GM12874 (cell line): Measurements from ENCODE around the gene SLC38A10.

Experiments
- TF ChIP-seq, protein P1 (sequence below): IDR thresholded peaks from 2 replicates; pipeline ENCODE4 v1.5.1; 2011; ENCODE audit warnings: low read depth, mild to moderate bottlenecking, control low read depth, low read length, moderate library complexity; ENCODE audit not compliant: insufficient read depth

Gene SLC38A10

DNA sequence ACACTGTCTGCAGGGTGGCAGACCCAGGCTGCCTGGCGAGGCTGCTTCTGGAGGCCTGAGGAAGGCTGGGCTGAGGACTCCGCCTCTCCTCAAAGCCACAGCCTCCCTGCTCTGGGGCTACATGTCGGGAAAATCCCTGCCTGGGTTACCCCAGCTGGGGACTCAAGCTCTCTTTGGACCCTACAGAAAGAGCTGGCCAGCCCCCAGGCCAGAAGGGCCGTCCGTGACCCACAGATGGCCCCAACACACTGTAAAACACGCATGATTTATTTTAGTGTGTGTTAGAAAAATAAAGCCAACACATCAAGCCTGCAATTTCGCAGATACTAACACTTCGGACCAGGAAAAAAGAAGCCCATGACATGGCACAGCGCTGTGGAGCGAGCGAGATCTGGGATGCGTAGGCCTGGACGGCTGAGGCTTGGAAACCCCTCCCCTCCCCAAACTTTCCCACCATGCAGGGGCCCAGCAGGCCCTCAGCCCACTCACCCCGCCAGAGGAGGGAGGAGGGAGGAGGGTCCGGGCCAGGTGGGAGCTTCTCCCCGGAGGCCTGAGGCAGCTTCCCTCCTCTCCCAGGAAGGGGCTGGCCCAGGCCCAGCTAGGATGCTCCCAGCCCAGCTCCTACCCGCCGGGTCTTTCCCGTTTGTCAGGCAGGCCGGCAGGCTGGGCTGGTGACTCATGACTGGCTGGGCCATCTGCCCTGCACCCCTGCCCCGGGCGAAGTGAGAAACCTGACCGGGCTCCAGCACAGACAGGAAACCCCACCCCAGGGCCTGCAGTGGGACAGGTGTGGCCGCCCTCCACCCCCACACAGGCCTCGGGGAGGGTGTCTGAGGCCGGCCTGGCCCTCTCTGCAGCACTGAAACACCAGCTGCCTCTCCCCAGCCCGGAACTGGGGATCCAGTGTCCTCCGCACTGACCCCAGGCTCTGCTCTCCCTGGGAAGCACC, 34.1 kb upstream of the SLC38A10 start:
- TF ChIP-seq, protein P1, sequence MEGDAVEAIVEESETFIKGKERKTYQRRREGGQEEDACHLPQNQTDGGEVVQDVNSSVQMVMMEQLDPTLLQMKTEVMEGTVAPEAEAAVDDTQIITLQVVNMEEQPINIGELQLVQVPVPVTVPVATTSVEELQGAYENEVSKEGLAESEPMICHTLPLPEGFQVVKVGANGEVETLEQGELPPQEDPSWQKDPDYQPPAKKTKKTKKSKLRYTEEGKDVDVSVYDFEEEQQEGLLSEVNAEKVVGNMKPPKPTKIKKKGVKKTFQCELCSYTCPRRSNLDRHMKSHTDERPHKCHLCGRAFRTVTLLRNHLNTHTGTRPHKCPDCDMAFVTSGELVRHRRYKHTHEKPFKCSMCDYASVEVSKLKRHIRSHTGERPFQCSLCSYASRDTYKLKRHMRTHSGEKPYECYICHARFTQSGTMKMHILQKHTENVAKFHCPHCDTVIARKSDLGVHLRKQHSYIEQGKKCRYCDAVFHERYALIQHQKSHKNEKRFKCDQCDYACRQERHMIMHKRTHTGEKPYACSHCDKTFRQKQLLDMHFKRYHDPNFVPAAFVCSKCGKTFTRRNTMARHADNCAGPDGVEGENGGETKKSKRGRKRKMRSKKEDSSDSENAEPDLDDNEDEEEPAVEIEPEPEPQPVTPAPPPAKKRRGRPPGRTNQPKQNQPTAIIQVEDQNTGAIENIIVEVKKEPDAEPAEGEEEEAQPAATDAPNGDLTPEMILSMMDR: no peak

DNA sequence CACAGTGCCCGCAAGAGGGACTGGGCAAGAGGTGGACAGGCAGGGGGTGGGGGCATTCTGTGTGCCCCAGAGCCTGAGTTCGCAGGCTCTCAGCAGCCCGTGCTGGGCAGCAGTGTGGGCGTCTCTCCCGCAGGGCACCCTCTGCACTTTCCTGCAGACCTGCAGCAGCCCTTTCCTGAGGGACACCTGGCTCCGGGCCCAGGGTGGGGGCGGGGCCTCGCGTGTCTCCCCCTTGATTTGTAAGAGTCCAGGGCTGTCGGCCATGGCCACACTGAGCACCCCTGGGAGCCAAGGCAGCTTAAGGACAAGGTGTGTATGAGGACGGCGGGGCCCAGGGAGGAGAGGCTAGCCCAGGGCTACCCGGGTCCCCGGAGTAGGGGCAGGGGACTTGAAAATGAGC, 33.4 kb upstream of the SLC38A10 start:
- TF ChIP-seq, protein P1: no peak

GRCh38 chr17:81325714-81326358, 30.7 kb upstream of the SLC38A10 start:
- TF ChIP-seq, protein P1: no peak

DNA sequence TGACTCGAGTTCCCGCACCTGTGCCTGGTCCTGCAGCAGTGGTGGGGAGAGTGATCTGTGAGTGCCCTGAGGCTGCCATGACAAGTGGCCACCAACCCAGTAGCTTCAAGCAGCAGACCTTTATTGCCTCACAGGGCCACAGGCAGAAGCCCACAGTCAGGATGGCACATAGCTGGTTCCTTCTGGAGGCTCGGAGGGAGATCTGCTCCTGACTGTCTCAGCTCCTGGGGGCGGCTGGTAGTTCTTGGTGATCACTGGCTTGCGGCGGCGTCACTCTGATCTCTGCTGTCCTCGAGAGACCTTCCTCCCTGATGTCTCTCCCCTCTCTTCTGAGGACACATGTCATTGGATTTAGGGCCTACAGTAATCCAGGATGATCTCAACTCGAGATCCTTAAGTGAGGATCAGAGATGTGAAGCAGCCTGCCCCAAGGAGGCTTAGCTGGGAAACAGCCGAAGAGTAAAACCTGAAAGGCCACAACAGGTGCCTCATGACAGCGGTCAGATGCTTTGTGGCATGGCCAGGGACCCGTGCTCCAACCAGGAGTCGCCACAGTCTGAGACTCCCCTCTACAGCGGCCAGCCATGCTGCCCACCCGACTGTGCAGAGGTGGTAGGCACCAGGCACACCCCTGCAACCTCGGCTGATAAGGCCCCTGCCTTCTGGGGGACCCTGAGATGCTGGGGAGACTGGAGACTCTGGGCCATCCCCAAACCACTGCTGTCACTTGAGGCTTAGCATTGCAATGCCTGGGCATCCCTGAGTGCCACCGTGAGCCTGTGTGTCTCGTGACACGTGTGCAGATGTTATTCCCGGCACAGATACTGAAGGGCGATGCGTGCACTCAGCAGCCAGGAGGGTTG, 30.0 kb upstream of the SLC38A10 start:
- TF ChIP-seq, protein P1: no peak

GRCh38 chr17:81324177-81324850, 29.2 kb upstream of the SLC38A10 start:
- TF ChIP-seq, protein P1: no peak

- TF ChIP-seq, protein P1: no peak
These were observed 28.3 kb upstream of the SLC38A10 start for GRCh38 chr17:81323411-81323868.
